SU-DHL-6 (cell line): Measurements from ENCODE around the gene MYOM1.

Experiments used
- CTCF ChIP-seq: fragments of 200-600 bp; sonication (generic); IDR thresholded peaks from one replicate; pipeline ENCODE4 v1.5.1; 2017; ENCODE audit warnings: antibody characterized with exemption, mild to moderate bottlenecking, low read length, moderate library complexity; ENCODE audit not compliant: insufficient read depth, poor library complexity, severe bottlenecking
- EZH2phosphoT487 ChIP-seq: fragments of 200-600 bp; sonication (generic), shearing (Covaris generic); conservative IDR thresholded peaks from 2 replicates; pipeline ENCODE4 v1.6.1; 2018; ENCODE audit warnings: mild to moderate bottlenecking, antibody characterized with exemption, low read length, moderate library complexity, mixed read lengths

DNA sequence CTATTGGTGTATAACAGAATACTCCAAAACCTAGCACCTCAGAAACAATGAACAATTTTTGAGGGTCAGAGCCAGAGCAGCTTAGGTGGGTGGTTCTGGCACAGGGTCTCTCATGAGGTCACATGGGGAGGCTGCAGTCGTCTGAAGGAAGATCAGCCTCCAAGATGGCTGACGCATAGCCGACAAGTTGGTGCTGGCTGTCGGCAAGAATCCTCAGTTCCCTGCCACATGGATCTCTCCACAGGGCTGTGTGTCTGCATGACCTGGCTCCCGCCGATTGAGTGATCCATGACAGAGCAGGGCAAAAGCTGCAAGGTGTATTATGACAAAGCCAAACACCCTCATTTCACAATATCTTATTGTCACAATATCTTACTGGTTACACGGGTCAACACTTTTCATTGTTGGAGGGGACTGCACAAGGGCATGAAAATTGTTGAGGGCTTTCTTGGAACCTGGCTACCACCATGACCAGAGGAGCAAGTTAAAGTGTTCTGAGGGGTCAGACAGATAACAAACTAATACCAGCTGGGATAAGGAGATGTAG, 46.4 kb upstream of the MYOM1 start:
- no peak for TF ChIP-seq CTCF
- TF ChIP-seq EZH2phosphoT487: no peak
